ENCODE results near the gene HNRNPA2B1. TPM values are rescaled to one million over a fixed set of nuclear protein-coding genes. Genes with fewer than 3 reads are reported as not detected.
"Not testable (repeated sequence)": the region's sequence is repeated elsewhere in the genome, so short reads cannot be mapped to it uniquely, and the experiment has no call there.

Gene HNRNPA2B1
- polyA plus RNA-seq, 4 donors, result 495 to 1,007 (median 736) TPM

DNA sequence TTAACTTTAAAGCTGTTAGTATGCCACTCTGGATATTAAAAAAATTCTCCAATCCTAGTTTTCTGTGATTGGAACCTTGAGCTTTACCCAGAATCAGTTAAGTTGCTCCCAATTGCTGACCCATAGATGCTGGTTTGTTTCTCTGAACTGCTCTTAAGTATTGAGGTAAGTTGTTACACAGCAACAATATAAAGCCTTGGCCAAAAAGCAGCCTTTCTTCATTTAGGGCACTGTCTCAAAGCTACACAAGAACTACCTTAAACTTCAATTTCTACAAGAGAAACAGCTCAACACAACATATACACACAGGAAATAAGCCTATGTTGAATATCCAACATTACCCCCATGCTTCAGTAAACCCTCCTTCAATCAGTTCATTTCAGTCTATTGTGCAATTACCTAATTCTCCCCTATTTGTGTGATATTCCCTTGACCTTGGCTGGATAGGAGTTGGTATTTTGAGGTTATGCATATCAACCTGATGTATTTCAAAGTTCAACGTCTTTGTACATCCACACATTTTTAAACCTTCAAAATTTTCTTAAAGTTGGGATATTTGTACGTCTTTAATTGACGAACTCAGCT, 11.5 kb downstream of the HNRNPA2B1 start:
- Histone ChIP-seq H3K4me3 (ENCODE audit: low read depth in 1 of 3, low read length in 3 of 3) (no peak overlapping the region), H3K27me3 (ENCODE audit: control insufficient read depth in 3 of 3, insufficient read depth in 3 of 3, low read length in 3 of 3) (no peaks in the 10 kb centered on the region), H3K27ac (ENCODE audit: low read depth in 1 of 3, low read length in 2 of 3) (no peak overlapping the region), H3K36me3 (ENCODE audit: control insufficient read depth in 3 of 3, insufficient read depth in 2 of 3, low read depth in 1 of 3, low read length in 3 of 3) (peaks cover 13 to 22% (median 15%) of the 10 kb centered on the region in 3 donors), H3K9me3 (ENCODE audit: control insufficient read depth in 2 of 2, insufficient read depth in 1 of 2, low read depth in 1 of 2, low read length in 1 of 2) (no peaks in the 10 kb centered on the region), H3K4me1 (ENCODE audit: control insufficient read depth in 3 of 3, insufficient read depth in 2 of 3, low read depth in 1 of 3, low read length in 2 of 3) (peaks cover 2 to 6% (median 3%) of the 10 kb centered on the region in 3 donors)
- FAIRE-seq (no peak), DNase-seq (no peak)
- WGBS, 3 donors, result 82 to 89% (median 86%) methylated on average over 3 of the region's 3 CpGs

DNA sequence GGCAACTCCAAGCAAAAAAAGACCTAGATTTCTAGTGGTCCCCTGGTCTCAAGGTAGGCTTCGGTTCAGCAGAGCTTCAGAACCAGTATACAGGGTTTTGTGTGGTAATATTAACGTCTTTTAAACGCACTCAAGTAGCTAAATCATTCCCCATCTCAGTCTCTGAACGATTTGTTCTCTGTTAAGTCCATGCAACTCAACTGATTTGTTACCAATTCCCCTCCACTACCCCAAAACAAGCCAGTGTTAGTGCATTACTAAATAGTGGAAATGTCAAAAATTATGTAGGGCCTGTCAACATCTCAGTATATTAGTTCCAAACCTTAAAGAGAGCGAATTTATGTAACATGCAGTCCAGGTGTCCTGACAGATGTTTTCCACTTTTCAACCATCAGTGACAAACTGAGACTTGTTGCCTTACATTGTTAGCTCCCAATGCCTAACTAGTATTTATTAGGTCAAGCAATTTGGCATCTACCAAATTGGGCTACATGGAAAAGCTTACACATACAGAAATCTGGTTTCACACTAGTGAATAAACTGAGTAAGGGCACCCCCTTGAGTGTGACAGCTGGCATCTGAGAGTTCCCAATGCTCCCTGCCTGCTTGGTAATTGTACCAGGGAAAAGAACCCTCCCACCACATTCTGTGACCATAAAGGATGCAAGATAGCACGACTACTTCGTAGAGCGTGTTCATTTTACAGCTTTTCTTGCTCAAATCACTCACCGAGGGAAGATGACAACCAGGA, 12.2 kb downstream of the HNRNPA2B1 start:
- H3K36me3 ChIP-seq (ENCODE audit: control insufficient read depth in 3 of 3, insufficient read depth in 2 of 3, low read depth in 1 of 3, low read length in 3 of 3), result peaks cover 10 to 22% (median 10%) of the 10 kb centered on the region in 3 donors
- H3K27ac ChIP-seq (ENCODE audit: low read depth in 1 of 3, low read length in 2 of 3), result no peak overlapping the region
- no peak overlapping the region for H3K4me3 ChIP-seq (ENCODE audit: low read depth in 1 of 3, low read length in 3 of 3)
- WGBS, 3 donors, result 80 to 87% (median 86%) methylated on average over 9 of the region's 9 CpGs
- FAIRE-seq (no peak), DNase-seq (no peak)
- peaks cover 2 to 4% (median 3%) of the 10 kb centered on the region in 3 donors for H3K4me1 ChIP-seq (ENCODE audit: control insufficient read depth in 3 of 3, insufficient read depth in 2 of 3, low read depth in 1 of 3, low read length in 2 of 3)
- no peaks in the 10 kb centered on the region for H3K27me3 ChIP-seq (ENCODE audit: control insufficient read depth in 3 of 3, insufficient read depth in 3 of 3, low read length in 3 of 3)
- no peaks in the 10 kb centered on the region for H3K9me3 ChIP-seq (ENCODE audit: control insufficient read depth in 2 of 2, insufficient read depth in 1 of 2, low read depth in 1 of 2, low read length in 1 of 2)

DNA sequence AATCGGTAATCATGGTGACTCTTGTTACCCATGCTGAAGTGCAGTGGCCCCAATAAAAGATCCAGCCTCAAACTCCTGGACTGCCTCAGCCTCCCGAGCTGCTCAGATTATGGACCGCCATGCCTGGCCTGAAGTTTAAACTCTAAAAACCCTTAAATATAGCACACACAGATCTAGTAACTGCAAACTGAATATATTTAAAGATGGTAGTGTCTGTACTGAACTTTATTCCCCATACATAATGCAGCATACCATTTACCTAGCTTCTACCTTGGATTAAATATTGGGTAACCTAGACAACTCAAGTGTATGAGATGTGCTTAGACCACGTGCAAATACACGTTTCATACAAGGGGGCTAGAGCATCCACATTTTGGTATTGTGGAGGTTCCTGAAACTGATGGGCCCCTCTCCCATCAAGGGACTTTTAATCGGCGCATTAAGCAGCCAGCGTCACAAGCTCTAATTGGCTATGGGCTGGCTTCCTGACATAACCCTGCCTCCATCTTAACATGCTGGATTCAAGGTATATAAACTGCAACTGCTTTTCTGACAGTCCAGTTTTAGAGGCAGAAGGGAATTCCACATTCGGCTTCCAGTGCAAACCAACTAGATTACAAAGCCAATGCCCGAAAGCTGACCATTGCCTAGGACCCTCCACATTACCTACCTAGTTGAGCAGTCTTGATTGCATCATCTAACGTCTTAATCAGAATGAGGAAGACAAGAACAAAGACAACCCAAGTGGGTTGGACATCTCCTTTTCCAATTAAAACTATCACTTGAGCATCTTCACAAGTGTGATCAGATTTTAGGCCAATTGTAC, 13.0 kb downstream of the HNRNPA2B1 start:
- DNase-seq (no peak), FAIRE-seq (no peak)
- H3K4me1 ChIP-seq (ENCODE audit: control insufficient read depth in 3 of 3, insufficient read depth in 2 of 3, low read depth in 1 of 3, low read length in 2 of 3), result peaks cover 2 to 3% (median 2%) of the 10 kb centered on the region in 3 donors
- no peaks in the 10 kb centered on the region for H3K27me3 ChIP-seq (ENCODE audit: control insufficient read depth in 3 of 3, insufficient read depth in 3 of 3, low read length in 3 of 3)
- H3K4me3 ChIP-seq (ENCODE audit: low read depth in 1 of 3, low read length in 3 of 3), result no peak overlapping the region
- 65 to 74% (median 72%) methylated on average over 11 of the region's 11 CpGs for WGBS, 3 donors
- H3K9me3 ChIP-seq (ENCODE audit: control insufficient read depth in 2 of 2, insufficient read depth in 1 of 2, low read depth in 1 of 2, low read length in 1 of 2), result no peaks in the 10 kb centered on the region
- peaks cover 3 to 18% (median 10%) of the 10 kb centered on the region in 3 donors for H3K36me3 ChIP-seq (ENCODE audit: control insufficient read depth in 3 of 3, insufficient read depth in 2 of 3, low read depth in 1 of 3, low read length in 3 of 3)
- H3K27ac ChIP-seq (ENCODE audit: low read depth in 1 of 3, low read length in 2 of 3), result no peak overlapping the region

DNA sequence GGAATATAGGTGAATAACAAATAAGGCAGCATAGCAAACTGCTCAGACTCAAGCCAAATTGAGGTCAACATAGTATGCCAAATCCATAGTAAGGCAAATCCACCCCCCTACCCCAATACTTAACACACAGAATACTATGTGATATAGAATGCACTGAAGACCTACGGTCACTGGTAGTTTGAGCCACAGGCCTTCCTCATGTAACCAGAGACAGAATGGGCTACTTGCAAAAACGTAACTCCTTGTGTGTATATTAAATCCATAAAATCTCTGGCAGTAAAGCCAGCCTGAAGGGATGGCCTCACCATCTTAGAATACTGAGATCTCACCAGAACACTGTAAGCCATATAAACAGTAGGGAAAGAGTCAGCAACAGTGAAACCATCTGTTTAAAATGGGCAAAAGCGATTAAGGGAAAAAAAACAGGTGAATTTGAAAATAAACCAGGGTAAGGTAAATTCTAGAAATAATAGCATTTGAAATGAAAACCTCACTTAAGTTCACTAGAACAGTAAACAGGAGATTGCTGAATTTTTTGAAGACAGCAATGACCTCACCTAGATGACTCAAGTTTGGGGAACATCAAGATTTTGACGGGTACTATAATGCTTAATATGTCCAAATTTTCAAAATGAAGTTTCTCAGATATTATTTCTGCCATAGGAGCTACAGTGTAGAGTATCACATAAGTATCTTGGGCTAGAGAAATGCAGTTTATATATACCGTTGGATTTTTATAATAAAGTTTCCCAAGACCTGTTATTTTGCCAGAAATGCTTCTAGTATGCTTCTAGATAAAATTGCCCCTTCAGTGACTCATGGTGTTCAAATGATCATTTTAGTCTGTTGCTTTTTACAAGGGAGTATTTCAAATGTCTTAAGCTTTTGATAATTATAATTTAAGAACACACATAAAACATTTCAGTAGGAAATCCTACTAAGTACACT, 13.9 kb downstream of the HNRNPA2B1 start:
- Histone ChIP-seq H3K4me3 (ENCODE audit: low read depth in 1 of 3, low read length in 3 of 3) (no peak overlapping the region), H3K36me3 (ENCODE audit: control insufficient read depth in 3 of 3, insufficient read depth in 2 of 3, low read depth in 1 of 3, low read length in 3 of 3) (peaks cover 2 to 13% (median 7%) of the 10 kb centered on the region in 3 donors), H3K27ac (ENCODE audit: low read depth in 1 of 3, low read length in 2 of 3) (peak overlapping the region in 1 of 3 donors; percentile 11), H3K4me1 (ENCODE audit: control insufficient read depth in 3 of 3, insufficient read depth in 2 of 3, low read depth in 1 of 3, low read length in 2 of 3) (peaks cover 0 to 3% (median 2%) of the 10 kb centered on the region in 3 donors), H3K9me3 (ENCODE audit: control insufficient read depth in 2 of 2, insufficient read depth in 1 of 2, low read depth in 1 of 2, low read length in 1 of 2) (no peaks in the 10 kb centered on the region), H3K27me3 (ENCODE audit: control insufficient read depth in 3 of 3, insufficient read depth in 3 of 3, low read length in 3 of 3) (no peaks in the 10 kb centered on the region)
- DNase-seq (peak in 1 of 2 donors; percentile 3), FAIRE-seq (no peak)
- 74 to 84% (median 80%) methylated on average over 5 of the region's 5 CpGs for WGBS, 3 donors

DNA sequence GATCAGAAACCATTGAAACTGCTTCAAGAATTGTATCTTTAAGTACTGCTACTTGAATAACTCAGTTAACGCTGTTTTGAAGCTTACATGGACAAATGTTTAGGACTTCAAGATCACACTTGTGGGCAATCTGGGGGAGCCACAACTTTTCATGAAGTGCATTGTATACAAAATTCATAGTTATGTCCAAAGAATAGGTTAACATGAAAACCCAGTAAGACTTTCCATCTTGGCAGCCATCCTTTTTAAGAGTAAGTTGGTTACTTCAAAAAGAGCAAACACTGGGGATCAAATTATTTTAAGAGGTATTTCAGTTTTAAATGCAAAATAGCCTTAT, 14.7 kb downstream of the HNRNPA2B1 start:
- DNase-seq, result no peak
- no peak overlapping the region for H3K27ac ChIP-seq (ENCODE audit: low read depth in 1 of 3, low read length in 2 of 3)
- 82 to 96% (median 82%) methylated on average over 1 of the region's 1 CpG for WGBS, 3 donors
- H3K9me3 ChIP-seq (ENCODE audit: control insufficient read depth in 2 of 2, insufficient read depth in 1 of 2, low read depth in 1 of 2, low read length in 1 of 2), result no peaks in the 10 kb centered on the region
- H3K27me3 ChIP-seq (ENCODE audit: control insufficient read depth in 3 of 3, insufficient read depth in 3 of 3, low read length in 3 of 3), result no peaks in the 10 kb centered on the region
- H3K4me1 ChIP-seq (ENCODE audit: control insufficient read depth in 3 of 3, insufficient read depth in 2 of 3, low read depth in 1 of 3, low read length in 2 of 3), result peaks cover 0 to 3% (median 2%) of the 10 kb centered on the region in 3 donors
- FAIRE-seq, result no peak
- H3K4me3 ChIP-seq (ENCODE audit: low read depth in 1 of 3, low read length in 3 of 3), result no peak overlapping the region
- peaks cover under 1 to 10% (median 7%) of the 10 kb centered on the region in 3 donors for H3K36me3 ChIP-seq (ENCODE audit: control insufficient read depth in 3 of 3, insufficient read depth in 2 of 3, low read depth in 1 of 3, low read length in 3 of 3)

DNA sequence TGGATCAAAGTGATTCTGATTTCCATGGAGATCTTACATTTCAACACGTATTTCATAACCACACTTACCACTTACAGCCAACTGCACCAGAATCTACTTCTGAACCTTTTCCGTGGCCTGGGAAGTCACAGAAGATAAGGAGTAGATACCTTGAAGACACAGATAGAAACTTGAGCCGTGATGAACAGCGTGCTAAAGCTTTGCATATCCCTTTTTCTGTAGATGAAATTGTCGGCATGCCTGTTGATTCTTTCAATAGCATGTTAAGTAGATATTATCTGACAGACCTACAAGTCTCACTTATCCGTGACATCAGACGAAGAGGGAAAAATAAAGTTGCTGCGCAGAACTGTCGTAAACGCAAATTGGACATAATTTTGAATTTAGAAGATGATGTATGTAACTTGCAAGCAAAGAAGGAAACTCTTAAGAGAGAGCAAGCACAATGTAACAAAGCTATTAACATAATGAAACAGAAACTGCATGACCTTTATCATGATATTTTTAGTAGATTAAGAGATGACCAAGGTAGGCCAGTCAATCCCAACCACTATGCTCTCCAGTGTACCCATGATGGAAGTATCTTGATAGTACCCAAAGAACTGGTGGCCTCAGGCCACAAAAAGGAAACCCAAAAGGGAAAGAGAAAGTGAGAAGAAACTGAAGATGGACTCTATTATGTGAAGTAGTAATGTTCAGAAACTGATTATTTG, 15.3 kb downstream of the HNRNPA2B1 start:
- H3K27me3 ChIP-seq (ENCODE audit: control insufficient read depth in 3 of 3, insufficient read depth in 3 of 3, low read length in 3 of 3), result no peaks in the 10 kb centered on the region
- peaks cover 0 to 7% (median 5%) of the 10 kb centered on the region in 3 donors for H3K36me3 ChIP-seq (ENCODE audit: control insufficient read depth in 3 of 3, insufficient read depth in 2 of 3, low read depth in 1 of 3, low read length in 3 of 3)
- peak in 1 of 2 donors; percentile 28 for DNase-seq
- peaks cover 0 to 3% (median 2%) of the 10 kb centered on the region in 3 donors for H3K4me1 ChIP-seq (ENCODE audit: control insufficient read depth in 3 of 3, insufficient read depth in 2 of 3, low read depth in 1 of 3, low read length in 2 of 3)
- H3K27ac ChIP-seq (ENCODE audit: low read depth in 1 of 3, low read length in 2 of 3), result no peak overlapping the region
- WGBS, 3 donors, result 86 to 92% (median 87%) methylated on average over 10 of the region's 10 CpGs
- FAIRE-seq, result no peak
- no peaks in the 10 kb centered on the region for H3K9me3 ChIP-seq (ENCODE audit: control insufficient read depth in 2 of 2, insufficient read depth in 1 of 2, low read depth in 1 of 2, low read length in 1 of 2)
- no peak overlapping the region for H3K4me3 ChIP-seq (ENCODE audit: low read depth in 1 of 3, low read length in 3 of 3)

DNA sequence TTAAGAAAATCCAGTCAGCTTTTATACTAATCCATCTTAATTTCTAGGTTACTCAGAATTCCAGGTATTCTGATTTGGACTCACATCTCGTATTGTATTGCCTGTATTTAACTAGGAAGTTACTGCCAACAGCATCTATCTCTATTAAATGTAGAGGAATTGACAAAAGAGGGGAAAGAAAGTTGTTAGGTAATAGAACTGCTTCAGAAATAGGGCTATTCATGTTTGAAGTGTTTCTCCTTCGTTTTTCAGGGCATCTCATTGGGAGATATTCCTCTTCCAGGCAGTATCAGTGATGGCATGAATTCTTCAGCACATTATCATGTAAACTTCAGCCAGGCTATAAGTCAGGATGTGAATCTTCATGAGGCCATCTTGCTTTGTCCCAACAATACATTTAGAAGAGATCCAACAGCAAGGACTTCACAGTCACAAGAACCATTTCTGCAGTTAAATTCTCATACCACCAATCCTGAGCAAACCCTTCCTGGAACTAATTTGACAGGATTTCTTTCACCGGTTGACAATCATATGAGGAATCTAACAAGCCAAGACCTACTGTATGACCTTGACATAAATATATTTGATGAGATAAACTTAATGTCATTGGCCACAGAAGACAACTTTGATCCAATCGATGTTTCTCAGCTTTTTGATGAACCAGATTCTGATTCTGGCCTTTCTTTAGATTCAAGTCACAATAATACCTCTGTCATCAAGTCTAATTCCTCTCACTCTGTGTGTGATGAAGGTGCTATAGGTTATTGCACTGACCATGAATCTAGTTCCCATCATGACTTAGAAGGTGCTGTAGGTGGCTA, 16.1 kb downstream of the HNRNPA2B1 start:
- H3K27ac ChIP-seq (ENCODE audit: low read depth in 1 of 3, low read length in 2 of 3); FAIRE-seq; H3K9me3 ChIP-seq (ENCODE audit: control insufficient read depth in 2 of 2, insufficient read depth in 1 of 2, low read depth in 1 of 2, low read length in 1 of 2); H3K27me3 ChIP-seq (ENCODE audit: control insufficient read depth in 3 of 3, insufficient read depth in 3 of 3, low read length in 3 of 3); H3K36me3 ChIP-seq (ENCODE audit: control insufficient read depth in 3 of 3, insufficient read depth in 2 of 3, low read depth in 1 of 3, low read length in 3 of 3); H3K4me3 ChIP-seq (ENCODE audit: low read depth in 1 of 3, low read length in 3 of 3); H3K4me1 ChIP-seq (ENCODE audit: control insufficient read depth in 3 of 3, insufficient read depth in 2 of 3, low read depth in 1 of 3, low read length in 2 of 3); DNase-seq: not testable (repeated sequence)
- WGBS, 3 donors, result 57 to 71% (median 67%) methylated on average over 4 of the region's 4 CpGs
